NCI-H82 treated with DMSO at 0.1 percent for 48 hours (cell line): ENCODE data around the gene ATP6V1G2.
"Not testable (repeated sequence)": the region's sequence is repeated elsewhere in the genome, so short reads cannot be mapped to it uniquely, and the experiment has no call there.

Experiments used
- DNase-seq: peaks from one replicate; lab custom pipeline; 2025; ENCODE audit not compliant: unreplicated experiment; lab: John Stamatoyannopoulos, UW

ATP6V1G2 gene

GRCh38 chr6:31546339-31546957 lies at the start of gene ATP6V1G2:
ATP6V1G2 (minus strand) TSS chr6:31546608; CDS start chr6:31546559, 49 bp downstream.
- DNase-seq: peak; percentile 97

GRCh38 chr6:31592396-31592771 lies 46.0 kb upstream of the ATP6V1G2 start:
- no peak for DNase-seq

- not testable (repeated sequence) for DNase-seq
These were observed 44.3 kb upstream of the ATP6V1G2 start for GRCh38 chr6:31590691-31591090.

DNA sequence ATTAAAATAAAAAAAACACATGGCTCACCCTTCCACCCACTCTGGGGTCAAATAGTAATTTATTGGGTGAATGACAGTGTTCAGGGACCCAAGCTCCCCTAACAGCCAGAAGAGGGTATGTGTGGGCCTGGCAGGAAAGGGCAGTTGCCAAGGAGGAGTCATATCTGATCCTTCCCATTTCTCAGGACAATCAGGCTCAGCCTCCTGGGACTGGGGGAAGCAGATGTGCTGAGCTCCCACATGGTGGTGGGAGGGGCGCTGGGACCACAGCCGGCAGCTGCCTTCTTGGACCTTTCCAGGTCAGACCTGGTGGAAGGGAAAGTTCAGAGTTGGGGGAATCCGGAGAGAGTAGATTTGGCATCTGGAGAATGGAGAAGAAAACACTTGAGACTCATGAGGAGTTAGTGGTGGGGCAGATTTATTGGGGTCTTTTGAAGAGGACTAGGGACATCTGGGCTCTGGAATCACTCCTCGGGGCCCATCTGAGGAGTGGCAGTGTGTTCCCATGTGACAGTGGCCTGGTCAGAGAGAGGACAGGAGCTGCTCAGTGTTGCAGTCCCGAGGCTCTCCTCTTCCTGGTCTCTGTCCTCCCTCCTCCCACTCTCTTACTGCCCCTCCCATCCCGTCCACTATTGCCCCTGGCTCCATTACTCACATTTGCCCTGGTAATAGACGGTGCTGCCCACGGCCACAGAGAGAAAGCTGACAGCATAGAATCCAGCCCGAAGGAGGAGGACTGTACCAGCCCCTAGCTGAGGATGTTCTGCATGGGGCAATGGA lies 42.7 kb upstream of the ATP6V1G2 start:
- DNase-seq: no peak

DNA sequence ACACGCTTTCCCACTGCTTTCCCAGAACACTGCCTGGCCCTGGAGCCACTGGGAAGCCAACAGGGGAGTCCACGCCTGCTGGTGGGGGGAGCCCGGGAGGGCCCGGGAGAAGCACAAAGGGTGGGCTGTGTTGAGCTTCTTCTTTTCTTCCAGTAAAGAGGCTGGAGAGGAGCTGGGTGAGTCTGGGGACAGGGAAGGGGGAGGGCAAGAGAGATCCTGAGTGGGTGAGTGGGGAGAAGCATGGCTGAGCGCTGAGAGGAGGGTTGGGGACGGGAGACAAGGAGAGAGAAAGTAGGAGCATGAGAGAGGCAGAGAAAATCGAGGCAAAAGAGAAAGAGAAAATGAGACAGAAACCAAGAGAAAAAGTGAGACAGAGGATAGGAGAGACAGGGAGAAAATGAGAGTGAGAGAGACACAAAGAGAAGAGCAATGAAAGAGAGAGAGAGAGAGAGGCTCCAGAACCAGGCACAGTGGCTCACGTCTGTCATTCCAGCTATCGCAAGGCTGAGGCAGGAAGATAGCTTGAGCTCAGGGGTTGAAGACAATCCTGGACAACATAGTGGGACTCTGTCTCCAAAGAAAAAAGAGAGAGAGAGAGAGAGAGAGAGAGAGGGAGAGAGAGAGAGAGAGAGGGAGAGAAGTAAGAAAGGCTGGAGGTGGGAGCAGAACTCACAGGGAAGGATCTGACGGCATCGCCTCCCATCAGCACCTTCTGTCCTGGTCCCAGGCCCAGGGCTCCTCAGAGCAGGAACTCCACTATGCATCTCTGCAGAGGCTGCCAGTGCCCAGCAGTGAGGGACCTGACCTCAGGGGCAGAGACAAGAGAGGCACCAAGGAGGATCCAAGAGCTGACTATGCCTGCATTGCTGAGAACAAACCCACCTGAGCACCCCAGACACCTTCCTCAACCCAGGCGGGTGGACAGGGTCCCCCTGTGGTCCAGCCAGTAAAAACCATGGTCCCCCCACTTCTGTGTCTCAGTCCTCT lies 41.7 kb upstream of the ATP6V1G2 start:
- DNase-seq: no peak

- no peak for DNase-seq
These were observed 40.3 kb upstream of the ATP6V1G2 start for GRCh38 chr6:31586599-31587281.

DNA sequence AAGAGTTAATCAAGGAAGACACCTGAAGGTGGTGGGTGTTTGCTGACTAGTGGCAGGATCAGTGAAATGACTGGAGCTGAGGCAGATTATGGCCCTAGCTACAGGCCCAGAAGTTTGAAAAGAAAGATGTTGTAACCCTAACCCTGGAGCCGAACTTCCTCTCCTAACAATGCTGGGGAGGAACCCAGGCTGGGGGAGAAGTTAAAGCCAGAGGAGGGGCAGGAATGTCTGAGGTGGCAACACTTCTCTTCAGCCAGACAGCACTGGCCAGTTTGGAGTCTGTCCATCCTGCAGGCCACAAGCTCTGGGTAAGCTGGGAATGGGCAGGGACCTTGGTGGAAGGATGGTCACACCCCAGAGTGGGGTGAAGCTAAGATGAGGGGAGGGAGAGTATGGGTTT lies 39.6 kb upstream of the ATP6V1G2 start, which contains the start of gene LST1:
LST1 (plus strand) TSS at position 270 of the 400 bp plus-strand sequence. CDS start 1,023 bp downstream, outside the sequence.
- no peak for DNase-seq

- DNase-seq: no peak
These were observed 39.1 kb upstream of the ATP6V1G2 start for GRCh38 chr6:31585491-31585890.

DNA sequence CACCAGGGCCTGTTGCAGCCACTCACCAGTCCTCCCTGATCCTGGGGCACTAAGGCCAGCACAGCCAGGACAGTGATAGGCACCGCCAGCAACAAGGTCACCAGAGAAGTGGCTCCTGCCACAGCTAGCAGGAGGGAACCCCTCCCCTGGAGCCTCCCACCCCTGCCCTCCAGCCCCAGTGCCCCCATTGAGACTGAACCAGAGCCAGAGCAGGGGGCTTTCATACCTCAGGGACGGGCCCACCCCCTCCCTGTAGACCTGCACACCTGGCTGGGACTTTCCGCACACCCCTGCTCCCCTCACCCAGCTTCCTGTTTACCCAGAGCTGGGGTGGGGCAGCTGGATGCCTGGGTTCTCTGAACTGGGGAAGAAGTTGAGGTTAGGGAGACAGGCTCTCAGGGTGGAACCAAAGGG lies 35.8 kb upstream of the ATP6V1G2 start, which contains the start of gene LTB:
LTB (minus strand) TSS at position 195 of the 414 bp plus-strand sequence; CDS start at position 188, 7 bp downstream.
- DNase-seq: no peak

- no peak for DNase-seq
These were observed 35.2 kb upstream of the ATP6V1G2 start for GRCh38 chr6:31581434-31582229.

DNA sequence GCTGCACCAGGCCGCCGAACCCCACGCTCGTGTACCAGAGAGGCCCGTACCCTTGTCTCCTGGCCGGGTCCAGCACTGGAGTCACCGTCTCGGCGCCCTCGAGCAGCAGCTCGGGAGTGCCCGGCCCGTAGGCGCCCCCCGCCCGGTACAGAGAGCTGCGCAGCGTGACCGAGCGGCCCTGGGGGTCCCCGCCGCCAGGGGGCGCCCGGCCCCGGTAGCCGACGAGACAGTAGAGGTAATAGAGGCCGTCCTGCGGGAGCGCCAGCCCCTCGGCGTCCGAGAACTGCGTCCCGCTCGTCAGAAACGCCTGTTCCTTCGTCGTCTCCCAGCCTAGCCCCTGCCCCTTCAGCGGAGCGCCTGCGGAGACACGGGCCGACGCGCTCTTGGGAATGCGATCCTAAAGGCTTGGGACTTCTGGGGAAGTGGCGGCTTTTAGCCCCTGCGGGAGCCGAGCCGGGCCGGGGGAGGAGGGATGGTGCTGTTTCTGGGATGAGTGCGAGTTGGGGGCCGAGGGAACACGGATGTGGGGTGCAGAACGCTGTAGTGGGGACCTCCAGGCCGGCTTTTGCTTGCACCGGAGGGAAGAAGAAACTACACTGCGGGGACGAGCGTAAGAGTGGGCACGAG lies 34.5 kb upstream of the ATP6V1G2 start:
- DNase-seq: peak; percentile 70

DNA sequence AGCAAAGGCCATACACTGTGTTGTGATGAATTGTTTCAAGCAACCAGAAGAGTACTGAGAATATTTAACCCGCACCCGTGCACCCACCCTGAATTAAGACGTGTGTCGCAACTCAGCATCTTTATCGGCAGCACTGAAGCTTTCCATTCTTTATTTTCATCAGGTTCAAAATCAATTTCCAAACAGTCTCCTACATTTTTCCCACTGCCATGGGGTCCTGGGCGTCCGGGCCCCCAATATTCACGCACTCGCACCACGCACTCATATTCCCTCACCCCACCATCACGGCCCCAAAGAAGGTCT lies 34.0 kb upstream of the ATP6V1G2 start:
- DNase-seq: no peak

GRCh38 chr6:31579546-31580437 lies 33.4 kb upstream of the ATP6V1G2 start:
- no peak for DNase-seq

DNA sequence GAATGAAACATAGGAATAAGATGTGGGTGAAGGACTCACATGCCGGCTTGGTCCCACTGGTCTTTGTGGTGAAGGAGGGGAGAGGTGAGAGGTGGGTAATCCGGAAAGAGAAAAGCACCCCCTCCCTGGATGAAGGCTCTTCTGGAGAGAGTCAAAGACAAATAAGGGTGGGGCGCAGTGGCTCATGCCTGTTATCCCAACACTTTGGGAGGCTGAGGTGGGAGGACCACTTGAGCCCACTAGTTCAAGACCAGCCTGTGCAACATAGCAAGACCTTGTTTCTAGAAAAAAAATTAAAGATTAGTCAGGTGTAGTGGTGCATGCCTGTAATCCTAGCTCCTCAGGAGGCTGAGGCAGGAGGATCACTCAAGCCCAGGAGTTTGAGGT lies 32.7 kb upstream of the ATP6V1G2 start:
- no peak for DNase-seq

DNA sequence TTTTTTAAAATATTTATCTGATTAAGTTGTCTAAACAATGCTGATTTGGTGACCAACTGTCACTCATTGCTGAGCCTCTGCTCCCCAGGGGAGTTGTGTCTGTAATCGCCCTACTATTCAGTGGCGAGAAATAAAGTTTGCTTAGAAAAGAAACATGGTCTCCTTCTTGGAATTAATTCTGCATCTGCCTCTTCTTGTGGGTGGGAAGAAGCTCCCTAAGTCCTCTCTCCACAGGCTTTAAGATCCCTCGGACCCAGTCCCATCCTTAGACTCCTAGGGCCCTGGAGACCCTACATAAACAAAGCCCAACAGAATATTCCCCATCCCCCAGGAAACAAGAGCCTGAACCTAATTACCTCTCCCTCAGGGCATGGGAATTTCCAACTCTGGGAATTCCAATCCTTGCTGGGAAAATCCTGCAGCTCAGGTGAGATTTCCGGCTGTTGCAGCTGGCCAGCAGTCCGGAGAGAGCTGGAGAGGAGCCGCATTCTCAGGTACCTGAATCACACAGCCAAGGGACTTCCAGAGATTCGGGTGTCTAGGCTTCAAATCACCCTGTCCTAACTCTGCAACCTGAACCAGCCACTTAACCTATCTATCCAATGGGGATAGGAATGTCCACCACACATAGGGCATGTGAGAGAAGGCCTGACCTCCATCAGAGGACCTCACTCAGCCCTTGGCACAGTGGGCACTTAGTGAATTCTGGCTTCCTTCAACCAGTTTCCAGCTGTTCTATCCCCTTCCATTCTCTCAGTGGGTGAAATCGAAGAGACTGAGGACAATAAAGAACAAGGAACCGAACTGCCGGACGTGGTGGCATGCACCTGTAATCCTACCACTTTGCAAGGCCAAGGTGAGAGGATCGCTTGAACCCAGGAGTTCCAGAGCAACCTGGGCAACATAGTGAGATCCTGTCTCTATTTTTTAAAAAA lies 32.0 kb upstream of the ATP6V1G2 start:
- no peak for DNase-seq

DNA sequence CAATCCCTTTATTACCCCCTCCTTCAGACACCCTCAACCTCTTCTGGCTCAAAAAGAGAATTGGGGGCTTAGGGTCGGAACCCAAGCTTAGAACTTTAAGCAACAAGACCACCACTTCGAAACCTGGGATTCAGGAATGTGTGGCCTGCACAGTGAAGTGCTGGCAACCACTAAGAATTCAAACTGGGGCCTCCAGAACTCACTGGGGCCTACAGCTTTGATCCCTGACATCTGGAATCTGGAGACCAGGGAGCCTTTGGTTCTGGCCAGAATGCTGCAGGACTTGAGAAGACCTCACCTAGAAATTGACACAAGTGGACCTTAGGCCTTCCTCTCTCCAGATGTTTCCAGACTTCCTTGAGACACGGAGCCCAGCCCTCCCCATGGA lies 31.2 kb upstream of the ATP6V1G2 start:
- DNase-seq: no peak

GRCh38 chr6:31576897-31577578 lies 30.6 kb upstream of the ATP6V1G2 start:
- no peak for DNase-seq
